Keratinocyte (primary cell): ENCODE data around the gene APOL3. TPM values are rescaled to one million over a fixed set of nuclear protein-coding genes. Genes with fewer than 3 reads are reported as not detected.

Experiments
- DNase-seq: peaks from one replicate; pipeline ENCODE4 v3.0.0-alpha.2; 2011; ENCODE audit warnings: low read depth, missing footprints, low spot score
- FAIRE-seq: peaks from 2 replicates; lab custom pipeline; 2011; peaks lifted over from hg19 to GRCh38; lab: Jason Lieb, UNC
- H2AFZ ChIP-seq: 2 replicates; pipeline ENCODE4 v1.6.0; 2012; ENCODE audit warnings: low read length, control low read depth, inconsistent platforms; ENCODE audit not compliant: control insufficient read depth
- H3K27ac ChIP-seq: 2 replicates; pipeline ENCODE4 v1.5.1; 2011; ENCODE audit warnings: low read length; ENCODE audit not compliant: control insufficient read depth, insufficient read depth
- H3K27me3 ChIP-seq: 3 replicates; pipeline ENCODE4 v1.6.0; 2011; ENCODE audit warnings: low read length; ENCODE audit not compliant: control insufficient read depth, insufficient read depth; ENCODE audit errors: extremely low read depth
- H3K36me3 ChIP-seq, 2 experiments: 2 replicates in 1 of 2; 3 replicates in 1 of 2; pipeline ENCODE4 v1.5.1; 2011; ENCODE audit warnings: low read length in 2 of 2, mild to moderate bottlenecking in 1 of 2; ENCODE audit not compliant: control insufficient read depth in 2 of 2, insufficient read depth in 2 of 2; ENCODE audit errors: extremely low read depth in 1 of 2
- H3K4me1 ChIP-seq: 3 replicates; pipeline ENCODE4 v1.5.1; 2011; ENCODE audit warnings: low read length; ENCODE audit not compliant: control insufficient read depth, insufficient read depth; ENCODE audit errors: extremely low read depth
- H3K4me2 ChIP-seq: 3 replicates; pipeline ENCODE4 v1.6.0; 2011; ENCODE audit warnings: low read depth, low read length; ENCODE audit not compliant: control insufficient read depth, insufficient read depth; ENCODE audit errors: extremely low read depth
- H3K4me3 ChIP-seq, 3 experiments: fragments of 200-600 bp in 1 of 3; sonication (generic) in 1 of 3; 2 replicates in 2 of 3; 3 replicates in 1 of 3; pipeline ENCODE4 v1.5.1; 2011 to 2016; ENCODE audit warnings: low read length in 3 of 3, mild to moderate bottlenecking in 3 of 3, control low read depth in 2 of 3, inconsistent platforms in 1 of 3, low read depth in 1 of 3, mixed read lengths in 1 of 3, mixed run types in 1 of 3, moderate library complexity in 1 of 3; ENCODE audit not compliant: control insufficient read depth in 2 of 3, insufficient read depth in 2 of 3; ENCODE audit errors: extremely low read depth in 1 of 3
- H3K79me2 ChIP-seq: 2 replicates; pipeline ENCODE4 v1.6.0; 2012; ENCODE audit warnings: low read length; ENCODE audit not compliant: control insufficient read depth, insufficient read depth
- H3K9ac ChIP-seq: 3 replicates; pipeline ENCODE4 v1.6.0; 2011; ENCODE audit warnings: low read length; ENCODE audit not compliant: control insufficient read depth, insufficient read depth; ENCODE audit errors: extremely low read depth
- H3K9me1 ChIP-seq: 3 replicates; pipeline ENCODE4 v1.6.0; 2011; ENCODE audit warnings: low read length; ENCODE audit not compliant: control insufficient read depth, insufficient read depth; ENCODE audit errors: extremely low read depth
- H3K9me3 ChIP-seq: 2 replicates; pipeline ENCODE4 v1.5.1; 2012; ENCODE audit warnings: low read depth, low read length; ENCODE audit not compliant: control insufficient read depth
- H4K20me1 ChIP-seq: 3 replicates; pipeline ENCODE4 v1.6.0; 2011; ENCODE audit warnings: low read length; ENCODE audit not compliant: control insufficient read depth, insufficient read depth; ENCODE audit errors: extremely low read depth
- CTCF ChIP-seq, 3 experiments: IDR thresholded peaks in 1 of 3; conservative IDR thresholded peaks in 1 of 3; optimal IDR thresholded peaks in 1 of 3; 2 replicates in 2 of 3; 3 replicates in 1 of 3; pipeline versions ENCODE3 to v1.5.1; 2011; ENCODE audit warnings: low read length in 3 of 3, mild to moderate bottlenecking in 3 of 3, moderate library complexity in 2 of 3, control low read depth in 1 of 3, inconsistent platforms in 1 of 3; ENCODE audit not compliant: insufficient read depth in 2 of 3; ENCODE audit errors: extremely low read depth in 1 of 3
- EZH2 ChIP-seq: IDR thresholded peaks from one replicate; pipeline ENCODE4 v1.6.1; 2012; ENCODE audit warnings: inconsistent platforms, mild to moderate bottlenecking, low read length, moderate library complexity
- dilution Hi-C: fragments of 300-500 bp; cut with MboI; formaldehyde crosslinking; loops from one replicate; pipeline ENCODE4 v1.7.0; 2020; ENCODE audit warnings: low sequenced_read_pairs; ENCODE audit not compliant: extremely low pct_ligation_motif_present
- polyA plus RNA-seq, 5 experiments: library from polyadenylated mRNA; depleted of rRNA in 3 of 5; stranded (reverse) in 3 of 5; stranded (forward) in 1 of 5; unstranded in 1 of 5; fragments of >200 nt; gene quantifications; 1 replicate in 1 of 5; 2 replicates in 3 of 5; 3 replicates in 1 of 5; pipeline versions ENCODE4 v1.2.1 to v1.2.3, GENCODE V29; 2011 to 2012; ENCODE audit warnings: missing spikeins in 2 of 5, low read depth in 1 of 5, low replicate concordance in 1 of 5

Gene APOL3
- polyA plus RNA-seq, 1 donor (not counting 4 experiments of a cell fraction or from before 2014, with no cell fraction given): 0.92 TPM

GRCh38 chr22:36152088-36152487 is 8.5 kb downstream of the APOL3 start:
- FAIRE-seq (no peak), DNase-seq (no peak)
- H3K36me3 ChIP-seq: no peaks in the 10 kb centered on the region
- dilution Hi-C loops: no loop called here
- H3K27me3 ChIP-seq: peaks cover 6% of the 10 kb centered on the region
- H4K20me1 ChIP-seq: no peaks in the 10 kb centered on the region
- H3K4me1 ChIP-seq: no peaks in the 10 kb centered on the region
- no peak overlapping the region for H3K9ac ChIP-seq
- no peaks in the 10 kb centered on the region for H3K9me3 ChIP-seq
- no peak overlapping the region for H3K4me3 ChIP-seq
- no peaks in the 10 kb centered on the region for H3K79me2 ChIP-seq
- no peak overlapping the region for H3K27ac ChIP-seq
- no peaks in the 10 kb centered on the region for H3K9me1 ChIP-seq
- no peak overlapping the region for H2AFZ ChIP-seq
- no peak overlapping the region for H3K4me2 ChIP-seq
- no peak for TF ChIP-seq CTCF (optimal IDR thresholded peaks at IDR 0.05 in 1 of 3, IDR thresholded peaks at IDR 0.05 in 1 of 3, conservative IDR thresholded peaks at IDR 0.05 in 1 of 3; ENCODE audit: extremely low read depth in 1 of 3, insufficient read depth in 2 of 3, low read length in 3 of 3)
- no peak for TF ChIP-seq EZH2

DNA sequence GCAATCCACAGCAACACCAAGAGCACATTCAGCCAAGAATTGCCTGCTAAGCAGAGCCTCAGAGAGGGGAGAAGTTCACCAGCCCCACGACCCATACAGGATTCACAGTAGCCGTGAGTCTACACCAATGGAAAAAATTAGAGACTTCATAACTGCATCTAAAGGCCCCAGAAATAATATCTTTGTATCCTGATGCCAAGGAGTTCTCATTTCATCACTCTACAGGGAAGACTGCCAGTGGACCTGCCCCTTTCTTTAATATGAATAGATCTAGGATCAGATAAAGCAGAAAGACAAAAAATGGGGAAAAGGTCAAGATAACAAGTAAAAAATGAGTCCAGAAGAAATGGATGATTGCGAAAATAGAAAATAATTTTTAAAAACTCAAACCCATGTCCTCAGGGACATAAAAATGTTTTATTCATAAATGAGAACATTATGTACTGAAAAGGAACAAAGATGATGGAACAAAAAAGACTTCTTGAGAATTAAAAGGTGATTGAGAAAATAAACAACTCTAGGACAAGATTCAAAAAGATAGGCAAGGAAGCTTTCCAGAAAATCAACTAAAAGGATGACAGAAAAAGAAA is 9.5 kb downstream of the APOL3 start:
- Histone ChIP-seq H4K20me1 (no peaks in the 10 kb centered on the region), H3K4me3 (no peak overlapping the region), H3K9ac (no peak overlapping the region), H2AFZ (no peak overlapping the region), H3K27ac (no peak overlapping the region), H3K9me1 (no peaks in the 10 kb centered on the region), H3K36me3 (no peaks in the 10 kb centered on the region), H3K4me2 (no peak overlapping the region), H3K9me3 (no peaks in the 10 kb centered on the region), H3K27me3 (peaks cover 6% of the 10 kb centered on the region), H3K4me1 (no peaks in the 10 kb centered on the region), H3K79me2 (no peaks in the 10 kb centered on the region)
- no peak for DNase-seq
- FAIRE-seq: no peak
- no peak for TF ChIP-seq EZH2
- TF ChIP-seq CTCF (optimal IDR thresholded peaks at IDR 0.05 in 1 of 3, IDR thresholded peaks at IDR 0.05 in 1 of 3, conservative IDR thresholded peaks at IDR 0.05 in 1 of 3; ENCODE audit: extremely low read depth in 1 of 3, insufficient read depth in 2 of 3, low read length in 3 of 3): no peak
- dilution Hi-C loops: no loop called here
